HCT116 (cell line): ENCODE measurements around the gene TMPO.

ENCODE experiments used
- ATF3 ChIP-seq: IDR thresholded peaks from 2 replicates; pipeline ENCODE4 v1.6.1; 2012
- CEBPB ChIP-seq: IDR thresholded peaks from 2 replicates; pipeline ENCODE4 v1.6.1; 2012; ENCODE audit warnings: low read depth
- CTCF ChIP-seq, 3 experiments: fragments of 200-600 bp in 1 of 3; sonication (generic) in 1 of 3; IDR thresholded peaks in 2 of 3; conservative IDR thresholded peaks in 1 of 3; 2 replicates each; pipeline ENCODE4 v1.5.1; 2012 to 2017; ENCODE audit warnings: low read depth in 2 of 3, low read length in 2 of 3, antibody characterized with exemption in 1 of 3, borderline replicate concordance in 1 of 3, control low read depth in 1 of 3, mild to moderate bottlenecking in 1 of 3, mixed read lengths in 1 of 3, mixed run types in 1 of 3, moderate library complexity in 1 of 3; ENCODE audit not compliant: insufficient read depth in 1 of 3
- ELF1 ChIP-seq: IDR thresholded peaks from 2 replicates; pipeline ENCODE4 v1.6.1; 2012; ENCODE audit warnings: low read depth, borderline replicate concordance
- EZH2 ChIP-seq: fragments of 200-600 bp; sonication (generic); IDR thresholded peaks from 2 replicates; pipeline ENCODE4 v1.6.1; 2017; ENCODE audit warnings: antibody characterized with exemption, mixed run types
- EZH2phosphoT487 ChIP-seq: fragments of 200-600 bp; IDR thresholded peaks from 2 replicates; pipeline ENCODE4 v1.6.1; 2018; ENCODE audit warnings: antibody characterized with exemption, borderline replicate concordance
- JUND ChIP-seq: IDR thresholded peaks from 2 replicates; pipeline ENCODE4 v1.6.1; 2012
- POLR2A ChIP-seq: IDR thresholded peaks from 2 replicates; pipeline ENCODE4 v1.7.0; 2011; ENCODE audit warnings: borderline replicate concordance; ENCODE audit not compliant: insufficient read depth, insufficient read length; ENCODE audit errors: extremely low read depth
- POLR2AphosphoS5 ChIP-seq: IDR thresholded peaks from 2 replicates; pipeline ENCODE4 v1.6.1; 2011; ENCODE audit warnings: mild to moderate bottlenecking, low read depth, low read length, moderate library complexity
- SIN3A ChIP-seq: IDR thresholded peaks from 2 replicates; pipeline ENCODE4 v1.6.1; 2012; ENCODE audit warnings: low read depth
- SP1 ChIP-seq: IDR thresholded peaks from 2 replicates; pipeline ENCODE4 v1.6.1; 2012; ENCODE audit warnings: low read depth
- ZNF274 ChIP-seq: fragments of 200-500 bp; sonication (Bioruptor generic); IDR thresholded peaks from 2 replicates; pipeline ENCODE4 v1.6.1; 2014; ENCODE audit warnings: mild to moderate bottlenecking, low read depth, low read length, inconsistent platforms

GRCh38 chr12:98587084-98587483 is 71.7 kb downstream of the TMPO start:
- TF ChIP-seq CTCF (IDR thresholded peaks at IDR 0.05 in 2 of 3, conservative IDR thresholded peaks at IDR 0.05 in 1 of 3; ENCODE audit: borderline replicate concordance in 1 of 3, insufficient read depth in 1 of 3, low read depth in 2 of 3, low read length in 2 of 3) (no peak), POLR2A (no peak), EZH2phosphoT487 (no peak), EZH2 (no peak), ZNF274 (no peak), POLR2AphosphoS5 (no peak), JUND (no peak), ELF1 (no peak), ATF3 (no peak), SP1 (no peak), CEBPB (no peak), SIN3A (no peak)
